Measurements from ENCODE around the gene MAN1B1.

The MAN1B1 gene

DNA sequence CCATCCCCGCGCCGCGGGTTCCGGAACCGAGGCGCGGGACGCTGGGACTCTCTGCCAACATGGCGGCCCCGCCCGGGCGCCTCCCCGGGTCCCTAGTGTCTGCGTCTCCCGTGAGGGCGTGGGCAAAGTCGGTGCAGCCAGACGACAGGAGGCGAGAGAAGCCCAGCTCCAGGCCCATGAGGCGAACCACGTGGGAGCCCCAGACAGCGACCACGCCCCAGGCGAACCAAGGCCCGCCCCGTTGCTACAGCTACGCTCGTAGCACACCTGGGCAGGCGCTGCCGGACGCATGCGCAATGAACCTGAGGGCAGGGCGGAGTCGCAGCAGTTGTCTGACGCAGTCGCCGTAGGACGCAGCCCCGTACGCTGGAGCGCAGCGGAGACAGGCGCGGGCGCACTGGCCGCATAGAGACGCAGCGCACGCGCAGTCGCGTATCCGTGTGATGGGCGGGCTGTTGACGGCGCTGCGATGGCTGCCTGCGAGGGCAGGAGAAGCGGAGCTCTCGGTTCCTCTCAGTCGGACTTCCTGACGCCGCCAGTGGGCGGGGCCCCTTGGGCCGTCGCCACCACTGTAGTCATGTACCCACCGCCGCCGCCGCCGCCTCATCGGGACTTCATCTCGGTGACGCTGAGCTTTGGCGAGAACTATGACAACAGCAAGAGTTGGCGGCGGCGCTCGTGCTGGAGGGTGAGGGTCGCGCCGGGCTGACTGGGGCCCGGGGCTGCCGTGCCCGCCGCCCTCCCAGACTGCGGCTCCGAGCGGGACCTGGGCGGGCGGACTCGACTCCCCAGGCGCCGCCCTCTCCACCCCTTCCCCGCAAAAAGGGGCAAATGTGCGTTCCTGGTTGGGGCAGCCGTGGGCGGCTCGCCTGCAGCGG is at the start of gene MAN1B1:
MAN1B1 (plus strand) TSS at position 455 of the 878 bp plus-strand sequence; CDS start at position 470, 15 bp downstream.
- DNase-seq (ENCODE audit: extremely low read depth, low read depth) = peak; percentile 98
- TF ChIP-seq, protein P1, sequence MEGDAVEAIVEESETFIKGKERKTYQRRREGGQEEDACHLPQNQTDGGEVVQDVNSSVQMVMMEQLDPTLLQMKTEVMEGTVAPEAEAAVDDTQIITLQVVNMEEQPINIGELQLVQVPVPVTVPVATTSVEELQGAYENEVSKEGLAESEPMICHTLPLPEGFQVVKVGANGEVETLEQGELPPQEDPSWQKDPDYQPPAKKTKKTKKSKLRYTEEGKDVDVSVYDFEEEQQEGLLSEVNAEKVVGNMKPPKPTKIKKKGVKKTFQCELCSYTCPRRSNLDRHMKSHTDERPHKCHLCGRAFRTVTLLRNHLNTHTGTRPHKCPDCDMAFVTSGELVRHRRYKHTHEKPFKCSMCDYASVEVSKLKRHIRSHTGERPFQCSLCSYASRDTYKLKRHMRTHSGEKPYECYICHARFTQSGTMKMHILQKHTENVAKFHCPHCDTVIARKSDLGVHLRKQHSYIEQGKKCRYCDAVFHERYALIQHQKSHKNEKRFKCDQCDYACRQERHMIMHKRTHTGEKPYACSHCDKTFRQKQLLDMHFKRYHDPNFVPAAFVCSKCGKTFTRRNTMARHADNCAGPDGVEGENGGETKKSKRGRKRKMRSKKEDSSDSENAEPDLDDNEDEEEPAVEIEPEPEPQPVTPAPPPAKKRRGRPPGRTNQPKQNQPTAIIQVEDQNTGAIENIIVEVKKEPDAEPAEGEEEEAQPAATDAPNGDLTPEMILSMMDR (IDR thresholded peaks at IDR 0.05; ENCODE audit: low read depth, low read length, missing control alignments) = no peak

DNA sequence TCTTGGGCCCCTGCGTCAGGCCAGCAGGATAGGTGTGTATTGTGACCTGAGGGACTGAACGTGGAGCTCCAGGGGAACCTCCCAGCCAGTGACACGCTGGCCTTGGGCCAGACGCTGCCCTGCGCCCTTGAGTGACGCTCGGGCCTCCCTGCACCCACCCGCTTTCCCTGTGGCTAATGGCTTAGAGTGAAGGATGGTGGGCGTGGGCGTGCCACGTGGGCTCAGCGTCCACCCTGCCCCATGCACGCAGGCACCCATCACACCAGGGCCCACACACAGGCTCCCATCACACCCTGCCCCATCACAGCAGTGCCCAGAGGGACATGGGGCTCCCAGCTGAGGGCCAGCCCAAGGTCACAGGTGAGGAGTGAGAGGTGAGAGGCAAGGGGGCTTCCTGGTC is 49.8 kb upstream of the MAN1B1 start:
- no peak overlapping the region for H3K4me3 ChIP-seq (replicated peaks; ENCODE audit: low read depth, low read length)
- DNase-seq (ENCODE audit: extremely low read depth, low read depth) = no peak
- TF ChIP-seq, protein P1 (IDR thresholded peaks at IDR 0.05; ENCODE audit: low read depth, low read length, missing control alignments) = no peak

More for the DNA sequence above, at the start of gene MAN1B1:
- H3K4me3 ChIP-seq (replicated peaks; ENCODE audit: low read depth, low read length) = peak within 1 kb of the TSS; percentile 81

DNA sequence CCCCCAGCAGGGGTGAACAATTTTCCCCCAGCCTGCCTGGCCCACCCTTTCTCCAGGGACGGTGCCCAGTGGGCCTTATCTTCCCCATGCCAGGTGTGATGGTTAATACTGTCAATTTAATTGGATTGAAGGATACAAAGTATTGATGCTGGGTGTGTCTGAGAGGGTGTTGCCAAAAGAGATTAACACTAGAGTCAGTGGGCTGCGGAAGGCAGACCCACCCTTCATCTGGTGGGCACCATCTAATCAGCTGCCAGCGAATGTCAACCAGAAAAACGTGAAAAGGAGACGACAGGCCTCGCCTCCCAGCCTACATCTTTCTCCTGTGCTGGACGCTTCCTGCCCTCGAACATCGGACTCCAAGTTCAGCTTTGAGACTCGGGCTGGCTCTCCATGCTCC is 49.3 kb upstream of the MAN1B1 start:
- DNase-seq (ENCODE audit: extremely low read depth, low read depth) = no peak
- H3K4me3 ChIP-seq (replicated peaks; ENCODE audit: low read depth, low read length) = no peak overlapping the region
- TF ChIP-seq, protein P1 (IDR thresholded peaks at IDR 0.05; ENCODE audit: low read depth, low read length, missing control alignments) = no peak

DNA sequence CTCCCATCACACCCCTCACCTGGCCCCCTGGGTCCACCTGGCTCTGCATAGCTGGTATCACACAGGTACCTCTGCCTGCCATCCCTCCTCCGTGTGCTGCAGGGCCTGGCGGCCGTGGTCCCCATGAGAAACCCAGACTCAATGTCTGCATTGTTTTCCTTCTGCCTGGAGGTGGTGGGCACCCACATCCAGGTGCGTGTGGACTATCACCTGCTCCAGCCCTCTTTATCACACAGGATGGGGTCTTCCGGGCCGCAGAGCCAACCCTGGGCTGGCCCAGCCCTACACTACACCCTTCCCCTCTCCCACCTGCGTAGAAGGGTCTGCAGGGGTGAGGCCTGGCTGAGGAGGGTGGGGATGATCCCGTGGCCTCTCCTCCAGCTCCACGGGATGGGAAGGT is 47.9 kb upstream of the MAN1B1 start:
- DNase-seq (ENCODE audit: extremely low read depth, low read depth) = no peak
- no peak overlapping the region for H3K4me3 ChIP-seq (replicated peaks; ENCODE audit: low read depth, low read length)
- TF ChIP-seq, protein P1 (IDR thresholded peaks at IDR 0.05; ENCODE audit: low read depth, low read length, missing control alignments) = no peak

DNA sequence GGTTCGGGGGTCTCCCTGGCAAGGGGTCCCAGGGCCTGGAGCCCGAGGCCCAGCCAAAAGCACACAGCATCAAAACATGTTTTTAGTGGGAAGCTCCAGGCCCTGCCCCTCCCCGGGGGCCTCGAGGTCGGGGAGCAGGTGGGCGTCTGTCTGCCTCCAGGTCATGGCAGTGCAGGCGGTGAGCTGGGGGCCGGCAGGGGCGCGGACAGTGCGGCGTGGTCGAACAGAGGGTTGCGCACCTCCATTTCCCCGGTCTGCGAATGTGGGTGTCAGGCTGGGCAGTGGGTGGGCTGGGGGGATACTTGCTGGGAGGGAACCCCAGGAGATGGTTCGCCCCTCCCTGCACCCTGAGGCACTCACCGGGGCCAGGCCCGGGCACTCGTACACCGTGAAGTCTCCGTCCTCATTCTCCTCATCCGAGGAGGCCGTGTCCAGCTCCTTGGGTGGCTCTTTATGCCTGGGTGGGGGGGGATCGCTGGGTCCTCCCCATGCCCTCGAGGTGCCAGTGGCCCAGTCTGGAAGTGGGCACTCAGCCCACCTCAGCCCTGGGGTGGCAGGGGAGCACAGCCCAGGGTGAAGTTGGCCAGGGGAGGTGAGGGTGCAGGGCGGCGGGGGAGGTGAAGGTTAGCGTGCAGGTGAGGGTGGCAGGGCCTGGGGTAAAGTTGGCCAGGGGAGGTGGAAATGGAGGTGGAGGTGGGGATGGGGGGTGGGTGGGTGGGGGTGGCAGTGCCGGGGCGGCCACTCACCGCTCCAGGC is 47.0 kb upstream of the MAN1B1 start:
- TF ChIP-seq, protein P1 (IDR thresholded peaks at IDR 0.05; ENCODE audit: low read depth, low read length, missing control alignments) = no peak

DNA sequence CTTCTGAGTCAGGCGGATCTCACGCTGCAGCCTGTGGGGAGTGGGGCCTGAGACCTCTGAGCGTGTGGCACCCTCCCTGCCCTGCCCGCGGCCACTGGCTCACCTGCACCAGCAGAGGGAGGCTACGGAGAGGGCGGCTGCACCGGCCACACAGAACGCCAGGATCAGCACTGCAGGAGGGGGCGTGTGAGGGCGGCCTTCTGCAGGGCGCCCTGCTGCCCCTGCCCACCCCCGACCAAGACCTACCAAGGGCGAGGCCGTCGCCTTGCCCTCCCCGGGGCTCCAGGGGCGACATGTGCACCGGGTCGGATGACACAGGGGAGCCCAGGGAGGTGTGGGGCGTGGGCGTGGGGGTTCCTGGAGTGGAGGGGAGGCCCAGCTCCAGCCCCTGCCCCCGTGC is 46.2 kb upstream of the MAN1B1 start:
- TF ChIP-seq, protein P1 (IDR thresholded peaks at IDR 0.05; ENCODE audit: low read depth, low read length, missing control alignments) = no peak
- H3K4me3 ChIP-seq (replicated peaks; ENCODE audit: low read depth, low read length) = no peak overlapping the region
- no peak for DNase-seq (ENCODE audit: extremely low read depth, low read depth)

More for the DNA sequence above, 47.0 kb upstream of the MAN1B1 start:
- DNase-seq (ENCODE audit: extremely low read depth, low read depth) = no peak
- H3K4me3 ChIP-seq (replicated peaks; ENCODE audit: low read depth, low read length) = no peak overlapping the region

Measured in HFF-Myc (cell line).